HEK293 (cell line): Measurements from ENCODE around the gene CPLANE1.
"Not testable (repeated sequence)": the region's sequence is repeated elsewhere in the genome, so short reads cannot be mapped to it uniquely, and the experiment has no call there.

Source experiments
- CTCF ChIA-PET: fragments of 350-600 bp; formaldehyde crosslinking; extraction: SDS; loops from one replicate; lab custom pipeline; 2021; ENCODE audit warnings: antibody characterized with exemption; lab: Yijun Ruan, JAX
- POLR2A ChIA-PET: fragments of 300-600 bp; formaldehyde crosslinking; extraction: SDS; loops from one replicate; lab custom pipeline; 2020; ENCODE audit warnings: antibody characterized with exemption, inconsistent platforms; lab: Yijun Ruan, JAX
- H3K27ac ChIP-seq: fragments of 200-500 bp; sonication (Bioruptor generic); 2 replicates; pipeline ENCODE4 v1.5.1; 2014; ENCODE audit warnings: low read depth, low read length, control low read depth, inconsistent platforms; ENCODE audit errors: extremely low read depth
- H3K36me3 ChIP-seq, 2 experiments: fragments of 200-500 bp in 1 of 2; sonication (Bioruptor generic) in 1 of 2; 1 replicate in 1 of 2; 2 replicates in 1 of 2; pipeline ENCODE4 v1.5.1; 2014 to 2017; ENCODE audit warnings: inconsistent platforms in 2 of 2, low read length in 2 of 2; ENCODE audit not compliant: control insufficient read depth in 2 of 2, insufficient read depth in 1 of 2
- H3K4me1 ChIP-seq: fragments of 200-500 bp; sonication (Bioruptor generic); 2 replicates; pipeline ENCODE4 v1.5.1; 2014; ENCODE audit warnings: mild to moderate bottlenecking, low read length, inconsistent platforms; ENCODE audit not compliant: control insufficient read depth, insufficient read depth
- H3K4me3 ChIP-seq: 2 replicates; pipeline ENCODE4 v1.5.1; 2011; ENCODE audit warnings: low read depth, mild to moderate bottlenecking, control low read depth, low read length, moderate library complexity
- H3K9me3 ChIP-seq: fragments of 200-500 bp; sonication (Bioruptor generic); 2 replicates; pipeline ENCODE4 v1.5.1; 2014; ENCODE audit warnings: low read depth, low read length, inconsistent platforms; ENCODE audit not compliant: control insufficient read depth, insufficient read depth
- ATF2 ChIP-seq: fragments of 450-650 bp; formaldehyde crosslinking; IDR thresholded peaks from 2 replicates; pipeline ENCODE4 v1.5.1; 2016; ENCODE audit warnings: missing biosample characterization, missing genetic modification characterization, low read depth
- FEZF1 ChIP-seq: fragments of 450-650 bp; formaldehyde crosslinking; IDR thresholded peaks from 2 replicates; pipeline ENCODE4 v1.5.1; 2016; ENCODE audit warnings: missing biosample characterization, missing genetic modification characterization
- GLIS1 ChIP-seq: fragments of 450-650 bp; formaldehyde crosslinking; IDR thresholded peaks from 2 replicates; pipeline ENCODE4 v1.5.1; 2016; ENCODE audit warnings: missing biosample characterization, missing genetic modification characterization
- PRDM4 ChIP-seq: fragments of 450-650 bp; formaldehyde crosslinking; IDR thresholded peaks from 2 replicates; pipeline ENCODE4 v1.5.1; 2017; ENCODE audit warnings: missing biosample characterization, missing genetic modification characterization
- PRDM6 ChIP-seq: fragments of 450-650 bp; formaldehyde crosslinking; IDR thresholded peaks from 2 replicates; pipeline ENCODE4 v1.5.1; 2017; ENCODE audit warnings: missing biosample characterization, missing genetic modification characterization
- SCRT2 ChIP-seq: fragments of 450-650 bp; formaldehyde crosslinking; IDR thresholded peaks from 2 replicates; pipeline ENCODE4 v1.5.1; 2016; ENCODE audit warnings: missing biosample characterization, missing genetic modification characterization
- SETDB1 ChIP-seq: IDR thresholded peaks from one replicate; pipeline ENCODE4 v1.6.1; 2017; ENCODE audit warnings: mild to moderate bottlenecking, low read length, moderate library complexity, mixed read lengths; ENCODE audit not compliant: insufficient read length
- ZBTB20 ChIP-seq: fragments of 450-650 bp; formaldehyde crosslinking; IDR thresholded peaks from 2 replicates; pipeline ENCODE4 v1.5.1; 2016; ENCODE audit warnings: missing biosample characterization, missing genetic modification characterization
- ZBTB21 ChIP-seq: fragments of 450-650 bp; formaldehyde crosslinking; IDR thresholded peaks from 2 replicates; pipeline ENCODE4 v1.5.1; 2017; ENCODE audit warnings: missing biosample characterization, missing genetic modification characterization
- ZIC2 ChIP-seq: fragments of 450-650 bp; formaldehyde crosslinking; IDR thresholded peaks from 2 replicates; pipeline ENCODE4 v1.5.1; 2016; ENCODE audit warnings: missing biosample characterization, missing genetic modification characterization
- ZNF112 ChIP-seq: fragments of 450-650 bp; formaldehyde crosslinking; IDR thresholded peaks from 2 replicates; pipeline ENCODE4 v1.5.0; 2017; ENCODE audit warnings: missing biosample characterization, missing genetic modification characterization
- ZNF121 ChIP-seq: fragments of 450-650 bp; formaldehyde crosslinking; IDR thresholded peaks from 2 replicates; pipeline ENCODE4 v1.5.1; 2016; ENCODE audit warnings: missing biosample characterization, missing genetic modification characterization
- ZNF214 ChIP-seq: fragments of 450-650 bp; formaldehyde crosslinking; IDR thresholded peaks from 2 replicates; pipeline ENCODE4 v1.5.1; 2017; ENCODE audit warnings: missing biosample characterization, mild to moderate bottlenecking, missing genetic modification characterization, borderline replicate concordance
- ZNF335 ChIP-seq: fragments of 450-650 bp; formaldehyde crosslinking; conservative IDR thresholded peaks from 2 replicates; pipeline ENCODE4 v1.5.1; 2016; ENCODE audit warnings: missing biosample characterization, missing genetic modification characterization
- ZNF354C ChIP-seq: fragments of 450-650 bp; formaldehyde crosslinking; IDR thresholded peaks from 2 replicates; pipeline ENCODE4 v1.5.1; 2016; ENCODE audit warnings: missing biosample characterization, missing genetic modification characterization, low read depth, borderline replicate concordance
- ZNF48 ChIP-seq: fragments of 450-650 bp; formaldehyde crosslinking; IDR thresholded peaks from 2 replicates; pipeline ENCODE4 v1.5.1; 2016; ENCODE audit warnings: missing biosample characterization, missing genetic modification characterization
- ZNF521 ChIP-seq: fragments of 450-650 bp; formaldehyde crosslinking; IDR thresholded peaks from 2 replicates; pipeline ENCODE4 v1.5.1; 2017; ENCODE audit warnings: missing biosample characterization, mild to moderate bottlenecking, missing genetic modification characterization
- ZNF629 ChIP-seq: fragments of 450-650 bp; formaldehyde crosslinking; IDR thresholded peaks from 2 replicates; pipeline ENCODE4 v1.5.1; 2017; ENCODE audit warnings: missing biosample characterization, missing genetic modification characterization
- ZNF654 ChIP-seq: fragments of 450-650 bp; formaldehyde crosslinking; IDR thresholded peaks from 2 replicates; pipeline ENCODE4 v1.5.1; 2016; ENCODE audit warnings: low read depth, missing biosample characterization, missing genetic modification characterization
- ZNF747 ChIP-seq: fragments of 450-650 bp; formaldehyde crosslinking; IDR thresholded peaks from 2 replicates; pipeline ENCODE4 v1.5.1; 2016; ENCODE audit warnings: missing biosample characterization, missing genetic modification characterization
- ZNF792 ChIP-seq: fragments of 450-650 bp; formaldehyde crosslinking; IDR thresholded peaks from 2 replicates; pipeline ENCODE4 v1.5.1; 2016; ENCODE audit warnings: missing biosample characterization, missing genetic modification characterization
- ZNF843 ChIP-seq: fragments of 450-650 bp; formaldehyde crosslinking; IDR thresholded peaks from 2 replicates; pipeline ENCODE4 v1.5.1; 2016; ENCODE audit warnings: missing biosample characterization, missing genetic modification characterization
- ZXDB ChIP-seq: fragments of 450-650 bp; formaldehyde crosslinking; IDR thresholded peaks from 2 replicates; pipeline ENCODE4 v1.5.1; 2016; ENCODE audit warnings: missing biosample characterization, missing genetic modification characterization
- TF ChIP-seq, protein P1 (sequence below): fragments of 450-650 bp; formaldehyde crosslinking; IDR thresholded peaks from 2 replicates; pipeline ENCODE4 v1.5.1; 2016; ENCODE audit warnings: missing biosample characterization, missing genetic modification characterization

CPLANE1 gene

GRCh38 chr5:37093795-37094194 lies 155.4 kb downstream of the CPLANE1 start:
- H3K9me3 ChIP-seq, H3K27ac ChIP-seq, POLR2A ChIA-PET, CTCF ChIA-PET, H3K4me1 ChIP-seq, H3K36me3 ChIP-seq, H3K4me3 ChIP-seq: not testable (repeated sequence)
- peak; percentile 69 for TF ChIP-seq GLIS1 (tag by site-specific recombination)
- TF ChIP-seq FEZF1 (tag by site-specific recombination), result peak; percentile 47; the same call in 1 of the 2 replicates
- TF ChIP-seq ZIC2 (tag by site-specific recombination), result peak; percentile 37; the same call in 1 of the 2 replicates

- 0 out of 2 replicates have a peak, but pooled peaks have one; percentile 7 for TF ChIP-seq ZBTB21 (tag by site-specific recombination)
- TF ChIP-seq ZBTB20, result 0 out of 2 replicates have a peak, but pooled peaks have one; percentile 27
- TF ChIP-seq ATF2 (tag by site-specific recombination), result peak; percentile 51; the same call in 1 of the 2 replicates
- no peak for TF ChIP-seq PRDM4 (tag by site-specific recombination)
- TF ChIP-seq, protein P1, sequence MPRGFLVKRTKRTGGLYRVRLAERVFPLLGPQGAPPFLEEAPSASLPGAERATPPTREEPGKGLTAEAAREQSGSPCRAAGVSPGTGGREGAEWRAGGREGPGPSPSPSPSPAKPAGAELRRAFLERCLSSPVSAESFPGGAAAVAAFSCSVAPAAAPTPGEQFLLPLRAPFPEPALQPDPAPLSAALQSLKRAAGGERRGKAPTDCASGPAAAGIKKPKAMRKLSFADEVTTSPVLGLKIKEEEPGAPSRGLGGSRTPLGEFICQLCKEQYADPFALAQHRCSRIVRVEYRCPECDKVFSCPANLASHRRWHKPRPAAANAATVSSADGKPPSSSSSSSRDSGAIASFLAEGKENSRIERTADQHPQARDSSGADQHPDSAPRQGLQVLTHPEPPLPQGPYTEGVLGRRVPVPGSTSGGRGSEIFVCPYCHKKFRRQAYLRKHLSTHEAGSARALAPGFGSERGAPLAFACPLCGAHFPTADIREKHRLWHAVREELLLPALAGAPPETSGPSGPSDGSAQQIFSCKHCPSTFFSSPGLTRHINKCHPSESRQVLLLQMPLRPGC (tag by site-specific recombination), result no peak
- TF ChIP-seq SCRT2 (tag by site-specific recombination), result peak; percentile 50
- ChIA-PET CTCF (no interaction called here), POLR2A (no interaction called here)
- 0 out of 2 replicates have a peak overlapping the region, but pooled peaks have one; percentile 5 for H3K27ac ChIP-seq
- H3K4me3 ChIP-seq, result no peak overlapping the region
- H3K9me3 ChIP-seq, result no peaks in the 10 kb centered on the region
- H3K36me3 ChIP-seq, result peaks cover 0 to 7% of the 10 kb centered on the region in 2 experiments; a peak in 2 of 3 replicates
- peaks cover 4% of the 10 kb centered on the region; the same call in 1 of the 2 replicates for H3K4me1 ChIP-seq
These were observed 158.4 kb downstream of the CPLANE1 start for GRCh38 chr5:37090781-37091180.

DNA sequence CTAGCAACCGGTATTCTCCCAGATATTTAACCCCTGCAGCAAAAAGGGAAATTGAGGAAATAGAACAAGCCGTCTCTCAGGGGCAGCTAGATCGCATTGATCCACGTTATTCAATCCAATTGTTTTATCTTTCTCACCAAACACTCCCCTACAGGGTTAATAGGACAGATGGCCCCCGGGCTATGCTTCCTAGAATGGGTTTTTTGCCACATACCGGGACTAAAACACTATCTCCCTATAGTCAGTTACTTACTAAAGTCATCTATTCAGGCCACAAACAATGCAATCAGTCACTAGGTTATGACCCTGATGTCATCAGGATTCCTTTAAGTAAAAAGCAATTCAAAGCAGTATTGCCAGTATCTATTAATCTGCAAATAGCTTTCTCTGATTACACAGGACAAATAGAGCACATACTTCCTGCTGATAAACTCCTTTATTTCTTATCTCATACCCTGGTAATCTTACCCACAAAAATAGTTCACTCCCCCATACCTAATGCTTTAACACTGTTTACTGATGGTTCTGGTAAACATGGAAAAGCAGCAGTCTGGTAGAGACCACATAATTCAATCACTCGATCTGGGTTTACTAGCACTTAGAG lies 159.0 kb downstream of the CPLANE1 start:
- ChIA-PET POLR2A (no interaction called here), CTCF (no interaction called here)
- H3K36me3 ChIP-seq, result peaks cover 0 to 10% of the 10 kb centered on the region in 2 experiments; a peak in 2 of 3 replicates
- peaks cover 4% of the 10 kb centered on the region; the same call in 1 of the 2 replicates for H3K4me1 ChIP-seq
- no peak overlapping the region for H3K4me3 ChIP-seq
- H3K9me3 ChIP-seq, result no peaks in the 10 kb centered on the region
- 0 out of 2 replicates have a peak overlapping the region, but pooled peaks have one; percentile 5 for H3K27ac ChIP-seq
- TF ChIP-seq ZNF354C, result no peak
- TF ChIP-seq PRDM6 (tag by site-specific recombination), result peak; percentile 33; the same call in 1 of the 2 replicates
- no peak for TF ChIP-seq ZNF335 (tag by site-specific recombination)
- no peak for TF ChIP-seq ZNF48
- TF ChIP-seq SETDB1, result peak; percentile 28
- no peak for TF ChIP-seq ZNF521 (tag by site-specific recombination)
- no peak for TF ChIP-seq ZNF629 (tag by site-specific recombination)
- TF ChIP-seq ZNF121 (tag by site-specific recombination), result no peak
- TF ChIP-seq ZNF214 (tag by site-specific recombination), result no peak
- TF ChIP-seq ZNF747 (tag by site-specific recombination), result no peak
- TF ChIP-seq ZNF843, result 0 out of 2 replicates have a peak, but pooled peaks have one; percentile 44
- no peak for TF ChIP-seq ZNF112 (tag by site-specific recombination)
- TF ChIP-seq ZXDB, result peak; percentile 73
- no peak for TF ChIP-seq ZNF654 (tag by site-specific recombination)
- TF ChIP-seq ZNF792, result no peak
